CD4-positive, CD25-positive, alpha-beta regulatory T cell (primary cell): ENCODE results near the gene AOPEP. TPM values are rescaled to one million over a fixed set of nuclear protein-coding genes. Genes with fewer than 3 reads are reported as not detected.
A peak's percentile ranks its signal among the peaks of the same experiment; 100 is the strongest.

Source experiments
- ATAC-seq, 2 donors: fragments of 150-1000 bp; cut with Tn5 transposase; one replicate each; pipeline ENCODE4 v1.10.0; 2021; ENCODE audit warnings: low read depth in 2 of 2, moderate number of reproducible peaks in 2 of 2, moderate library complexity in 1 of 2
- DNase-seq, 3 donors: peaks; one replicate each; pipeline versions ENCODE4 v3.0.0 to v3.0.0-alpha.2; 2012 to 2022; ENCODE audit warnings: mixed read lengths in 1 of 3
- H3K27ac ChIP-seq: one replicate; pipeline ENCODE4 v1.7.0; 2013; ENCODE audit warnings: mild to moderate bottlenecking, low read length; ENCODE audit not compliant: insufficient read depth, poor library complexity, severe bottlenecking
- H3K27me3 ChIP-seq: one replicate; pipeline ENCODE4 v1.7.0; 2013; ENCODE audit warnings: low read length; ENCODE audit not compliant: control insufficient read depth, insufficient read depth
- H3K36me3 ChIP-seq: one replicate; pipeline ENCODE4 v1.7.0; 2013; ENCODE audit warnings: mild to moderate bottlenecking, low read length, moderate library complexity; ENCODE audit not compliant: control insufficient read depth, insufficient read depth
- H3K4me1 ChIP-seq: 2 replicates; pipeline ENCODE4 v1.7.0; 2013; ENCODE audit warnings: mild to moderate bottlenecking, low read length; ENCODE audit not compliant: insufficient read depth, control insufficient read depth, poor library complexity, severe bottlenecking
- H3K4me3 ChIP-seq: one replicate; pipeline ENCODE4 v1.7.0; 2013; ENCODE audit warnings: low read depth, mild to moderate bottlenecking, low read length, moderate library complexity
- H3K9me3 ChIP-seq, 2 experiments: 1 replicate in 1 of 2; 2 replicates in 1 of 2; pipeline ENCODE4 v1.7.0; 2013; ENCODE audit warnings: low read length in 2 of 2, mild to moderate bottlenecking in 1 of 2, moderate library complexity in 1 of 2; ENCODE audit not compliant: control insufficient read depth in 2 of 2
- H3K27ac Mint-ChIP-seq, 3 donors: one replicate each; pipeline ENCODE4 v1.8.0; 2020 to 2022; ENCODE audit warnings: mild to moderate bottlenecking in 3 of 3, mixed read lengths in 3 of 3, moderate library complexity in 2 of 3
- H3K27me3 Mint-ChIP-seq: one replicate; pipeline ENCODE4 v1.8.0; 2022; ENCODE audit warnings: mild to moderate bottlenecking, mixed read lengths
- H3K36me3 Mint-ChIP-seq: one replicate; pipeline ENCODE4 v1.8.0; 2020; ENCODE audit warnings: mixed read lengths
- H3K4me1 Mint-ChIP-seq, 4 donors: one replicate each; pipeline ENCODE4 v1.8.0; 2020 to 2022; ENCODE audit warnings: mixed read lengths in 4 of 4, mild to moderate bottlenecking in 1 of 4
- H3K4me3 Mint-ChIP-seq, 4 donors: one replicate each; pipeline ENCODE4 v1.8.0; 2020 to 2022; ENCODE audit warnings: mild to moderate bottlenecking in 4 of 4, mixed read lengths in 4 of 4, moderate library complexity in 3 of 4
- H3K9me3 Mint-ChIP-seq, 7 donors: one replicate each; pipeline ENCODE4 v1.8.0; 2020 to 2022; ENCODE audit warnings: mixed read lengths in 7 of 7, mild to moderate bottlenecking in 3 of 7, moderate library complexity in 2 of 7
- polyA plus RNA-seq, 4 donors: library from polyadenylated mRNA; unstranded; fragments of 300-500 nt; fragmentation: Illumina TruSeq; gene quantifications; one replicate each; pipeline ENCODE4 v1.2.3, GENCODE V29; 2021
- total RNA-seq: library from RNA; stranded (reverse); gene quantifications from one replicate; pipeline ENCODE4 v1.2.3, GENCODE V29; 2022

Gene AOPEP
- total and polyA plus RNA-seq, 5 donors from 2014 or later: 4.6 to 12.9 (median 6.4) TPM

DNA sequence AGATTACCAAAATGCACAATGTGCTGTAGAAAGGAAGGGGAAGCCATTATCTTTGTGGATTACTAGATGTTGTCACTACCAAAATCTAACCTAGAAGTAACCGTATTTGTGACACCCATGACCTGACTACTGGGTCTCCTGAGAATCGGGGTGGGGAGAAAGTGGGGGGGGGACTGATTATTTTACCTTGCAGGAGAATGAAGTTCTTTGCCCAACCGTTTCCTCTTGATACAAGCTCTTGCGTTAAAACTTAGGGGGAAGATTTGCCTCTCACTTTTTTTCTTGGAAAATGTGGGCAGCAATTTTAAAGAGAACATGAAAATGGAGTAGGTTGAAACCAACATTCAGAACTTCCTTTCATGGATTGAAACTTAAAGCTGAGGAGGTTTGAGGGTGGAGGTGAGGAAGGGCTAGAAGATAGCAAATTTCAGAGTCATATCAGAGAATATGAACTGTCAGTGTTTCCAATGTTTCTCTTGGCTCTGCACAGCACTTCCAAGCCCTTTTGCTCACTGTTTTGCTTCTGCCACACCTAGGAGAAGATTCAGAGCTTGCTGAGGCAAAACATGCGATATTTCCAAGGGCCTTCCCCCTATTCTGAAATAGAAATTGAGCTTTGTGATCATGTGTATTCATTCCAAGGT is 280.8 kb downstream of the AOPEP start:
- Histone ChIP-seq H3K27me3 (peaks cover 10% of the 10 kb centered on the region), H3K4me3 (no peak overlapping the region), H3K36me3 (no peaks in the 10 kb centered on the region), H3K9me3 (no peaks in the 10 kb centered on the region), H3K4me1 (peaks cover 9% of the 10 kb centered on the region), H3K27ac (no peak overlapping the region)
- DNase-seq: no peak
- peak overlapping the region in 1 of 4 donors; percentile 50 for H3K4me3 Mint-ChIP-seq
- ATAC-seq: no peak
- H3K4me1 Mint-ChIP-seq: peaks cover 5 to 30% (median 8%) of the 10 kb centered on the region in 4 donors
- peaks cover 17% of the 10 kb centered on the region for H3K27me3 Mint-ChIP-seq
- H3K9me3 Mint-ChIP-seq: peaks cover 0 to 3% (median 0%) of the 10 kb centered on the region in 7 donors
- no peak overlapping the region for H3K27ac Mint-ChIP-seq
- H3K36me3 Mint-ChIP-seq: peaks cover 3% of the 10 kb centered on the region

DNA sequence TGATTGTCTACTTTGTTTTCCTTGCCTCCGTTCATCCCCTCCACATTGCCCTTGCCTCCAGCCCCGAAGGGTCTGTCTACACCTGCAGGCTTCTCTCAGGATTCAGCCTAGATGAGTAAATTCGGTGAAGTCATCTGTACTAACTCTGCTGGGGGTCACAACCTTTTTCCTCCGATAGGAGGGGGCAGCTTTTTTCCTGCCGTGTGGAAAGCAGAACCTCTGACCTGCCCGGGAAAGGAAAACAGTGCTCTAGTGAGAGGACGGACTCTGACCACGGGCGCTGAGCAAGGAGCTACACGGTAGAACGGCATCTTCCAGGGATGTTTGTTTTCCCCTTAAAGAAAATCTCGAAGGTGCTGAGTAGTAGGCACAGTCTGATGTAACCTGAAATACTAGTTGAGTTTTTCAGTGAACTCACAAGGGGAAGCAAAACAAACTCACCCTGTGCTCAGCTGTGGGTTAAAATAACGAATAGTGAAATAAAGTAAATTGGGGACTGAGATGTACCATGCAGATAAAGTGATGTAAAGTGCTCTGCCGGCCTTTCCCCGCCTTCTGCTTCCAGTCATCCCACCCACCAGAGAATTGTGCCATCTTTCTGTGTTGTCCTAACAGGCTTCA is 281.8 kb downstream of the AOPEP start:
- Histone ChIP-seq H3K36me3 (no peaks in the 10 kb centered on the region), H3K9me3 (no peaks in the 10 kb centered on the region), H3K27ac (no peak overlapping the region), H3K4me3 (no peak overlapping the region), H3K4me1 (peaks cover 9% of the 10 kb centered on the region), H3K27me3 (peaks cover 4% of the 10 kb centered on the region)
- DNase-seq (no peak), ATAC-seq (no peak)
- Mint-ChIP-seq H3K9me3 (peaks cover 0 to 2% (median 0%) of the 10 kb centered on the region in 7 donors), H3K4me1 (peaks cover 4 to 20% (median 7%) of the 10 kb centered on the region in 4 donors), H3K27ac (no peak overlapping the region), H3K4me3 (no peak overlapping the region), H3K36me3 (no peaks in the 10 kb centered on the region), H3K27me3 (peaks cover 8% of the 10 kb centered on the region)

DNA sequence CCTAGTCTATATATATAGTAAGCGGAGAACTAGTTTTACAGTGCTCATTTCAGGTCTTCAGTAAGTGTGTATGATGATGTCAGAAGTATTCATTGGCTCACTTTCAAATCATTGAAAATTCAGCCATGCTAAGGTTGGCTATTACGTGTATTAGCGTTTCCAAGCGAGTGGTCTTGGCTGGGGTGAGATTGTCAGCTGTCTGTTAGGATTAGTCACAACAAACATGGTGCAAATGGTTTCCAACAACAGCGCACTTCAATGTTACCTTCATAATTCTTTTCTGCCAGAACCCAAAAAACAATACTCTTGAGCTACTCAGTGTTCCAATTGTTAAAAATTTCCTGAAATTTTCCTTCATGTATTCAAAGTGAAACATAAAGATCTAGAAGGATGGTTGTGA is 283.0 kb downstream of the AOPEP start:
- Mint-ChIP-seq H3K36me3 (no peaks in the 10 kb centered on the region), H3K4me3 (no peak overlapping the region), H3K27me3 (no peaks in the 10 kb centered on the region), H3K9me3 (peaks cover 0 to 2% (median 0%) of the 10 kb centered on the region in 7 donors), H3K4me1 (peaks cover 0 to 13% (median 5%) of the 10 kb centered on the region in 4 donors), H3K27ac (no peak overlapping the region)
- no peak for DNase-seq
- ATAC-seq: no peak
- Histone ChIP-seq H3K27me3 (no peaks in the 10 kb centered on the region), H3K4me3 (no peak overlapping the region), H3K9me3 (no peaks in the 10 kb centered on the region), H3K36me3 (no peaks in the 10 kb centered on the region), H3K4me1 (peaks cover under 1% of the 10 kb centered on the region), H3K27ac (no peak overlapping the region)

DNA sequence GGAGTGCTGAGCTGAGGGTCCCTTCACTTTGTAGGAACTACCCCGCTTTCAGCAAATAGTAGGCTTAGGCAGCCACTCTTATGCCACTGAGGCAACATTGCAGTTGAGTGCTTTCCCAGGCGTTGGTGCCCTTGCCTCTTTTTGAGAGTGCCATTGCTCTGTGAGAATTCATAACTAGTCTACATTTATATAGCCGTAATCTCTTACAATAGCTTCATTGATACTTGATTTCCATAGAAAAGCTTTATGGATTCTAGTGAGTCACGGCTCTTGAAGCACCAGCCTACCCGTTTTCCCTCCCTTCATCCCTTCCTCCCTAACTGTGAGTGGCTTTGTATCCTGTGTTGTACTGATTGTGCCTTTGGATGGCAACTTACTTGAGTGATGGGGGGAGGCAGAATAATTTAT is 283.9 kb downstream of the AOPEP start:
- no peaks in the 10 kb centered on the region for H3K36me3 Mint-ChIP-seq
- H3K4me1 Mint-ChIP-seq: peaks cover 0 to 13% (median 4%) of the 10 kb centered on the region in 4 donors
- H3K9me3 ChIP-seq: no peaks in the 10 kb centered on the region
- no peak overlapping the region for H3K27ac ChIP-seq
- H3K9me3 Mint-ChIP-seq: peaks cover 0 to 2% (median 0%) of the 10 kb centered on the region in 7 donors
- H3K27ac Mint-ChIP-seq: no peak overlapping the region
- H3K27me3 Mint-ChIP-seq: no peaks in the 10 kb centered on the region
- H3K27me3 ChIP-seq: no peaks in the 10 kb centered on the region
- no peak for DNase-seq
- H3K4me3 ChIP-seq: no peak overlapping the region
- no peaks in the 10 kb centered on the region for H3K36me3 ChIP-seq
- H3K4me1 ChIP-seq: no peaks in the 10 kb centered on the region
- ATAC-seq: no peak
- H3K4me3 Mint-ChIP-seq: no peak overlapping the region

DNA sequence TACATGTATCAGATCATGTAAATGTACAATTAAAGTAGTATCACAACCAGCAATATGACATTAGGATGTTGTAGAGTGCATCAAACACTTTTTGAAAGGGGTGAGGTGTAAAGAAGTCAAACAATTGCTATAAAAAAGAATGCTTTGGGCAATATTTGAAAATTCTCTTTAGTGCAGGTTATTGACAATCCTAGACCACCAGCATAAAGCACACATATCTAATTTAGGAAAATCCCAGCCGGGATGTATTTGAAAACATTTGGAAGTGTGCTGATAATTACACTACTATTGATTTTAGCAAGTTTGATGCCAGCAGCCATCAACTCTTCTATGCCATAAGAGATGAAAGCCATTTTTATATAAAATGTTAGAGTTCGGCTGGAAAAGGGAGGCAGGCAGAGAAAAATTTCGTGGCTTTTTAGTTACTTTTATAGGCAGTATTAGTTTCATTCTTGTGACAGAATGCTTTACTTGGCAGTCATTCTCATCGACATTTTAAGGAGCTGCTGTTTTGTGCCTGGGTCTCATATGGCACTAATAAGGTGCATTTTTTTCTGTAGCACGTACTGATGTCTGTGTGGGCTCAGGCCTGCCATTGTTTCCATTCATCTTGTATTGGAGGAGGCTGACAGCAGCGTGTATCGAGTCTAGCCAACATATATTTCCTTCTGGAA is 285.7 kb downstream of the AOPEP start:
- no peaks in the 10 kb centered on the region for H3K9me3 Mint-ChIP-seq
- no peak overlapping the region for H3K4me3 ChIP-seq
- no peaks in the 10 kb centered on the region for H3K36me3 ChIP-seq
- H3K9me3 ChIP-seq: no peaks in the 10 kb centered on the region
- H3K36me3 Mint-ChIP-seq: no peaks in the 10 kb centered on the region
- H3K4me1 Mint-ChIP-seq: peaks cover 0 to 5% (median 0%) of the 10 kb centered on the region in 4 donors
- ATAC-seq (no peak), DNase-seq (no peak)
- no peaks in the 10 kb centered on the region for H3K4me1 ChIP-seq
- no peaks in the 10 kb centered on the region for H3K27me3 ChIP-seq
- H3K27me3 Mint-ChIP-seq: no peaks in the 10 kb centered on the region
- H3K27ac ChIP-seq: no peak overlapping the region
- H3K4me3 Mint-ChIP-seq: no peak overlapping the region
- H3K27ac Mint-ChIP-seq: no peak overlapping the region

DNA sequence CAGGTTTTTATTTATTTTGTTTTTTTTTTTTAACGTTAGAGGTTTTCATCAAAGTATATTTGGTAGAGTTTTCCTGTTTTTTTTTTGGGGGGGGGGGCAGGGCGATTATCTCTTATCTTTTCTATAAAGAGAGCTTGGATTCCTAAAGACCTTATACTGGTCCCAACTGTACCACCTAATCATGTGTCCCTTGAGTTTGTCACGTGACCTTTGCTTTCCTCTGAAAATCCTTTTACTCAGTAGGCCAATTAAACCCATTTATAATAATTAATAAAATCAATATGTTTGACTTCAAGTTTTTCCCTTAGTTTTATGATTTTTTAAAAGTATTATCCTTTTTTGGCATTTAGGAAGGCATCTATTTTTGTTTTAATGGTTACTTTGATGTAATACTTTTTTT is 286.4 kb downstream of the AOPEP start:
- H3K36me3 Mint-ChIP-seq: peaks cover 4% of the 10 kb centered on the region
- no peaks in the 10 kb centered on the region for H3K9me3 Mint-ChIP-seq
- Histone ChIP-seq H3K4me3 (no peak overlapping the region), H3K27ac (no peak overlapping the region), H3K4me1 (no peaks in the 10 kb centered on the region), H3K9me3 (no peaks in the 10 kb centered on the region), H3K27me3 (no peaks in the 10 kb centered on the region), H3K36me3 (no peaks in the 10 kb centered on the region)
- H3K27ac Mint-ChIP-seq: no peak overlapping the region
- H3K4me3 Mint-ChIP-seq: no peak overlapping the region
- DNase-seq (no peak), ATAC-seq (no peak)
- H3K27me3 Mint-ChIP-seq: no peaks in the 10 kb centered on the region
- peaks cover 0 to 5% (median 0%) of the 10 kb centered on the region in 4 donors for H3K4me1 Mint-ChIP-seq

DNA sequence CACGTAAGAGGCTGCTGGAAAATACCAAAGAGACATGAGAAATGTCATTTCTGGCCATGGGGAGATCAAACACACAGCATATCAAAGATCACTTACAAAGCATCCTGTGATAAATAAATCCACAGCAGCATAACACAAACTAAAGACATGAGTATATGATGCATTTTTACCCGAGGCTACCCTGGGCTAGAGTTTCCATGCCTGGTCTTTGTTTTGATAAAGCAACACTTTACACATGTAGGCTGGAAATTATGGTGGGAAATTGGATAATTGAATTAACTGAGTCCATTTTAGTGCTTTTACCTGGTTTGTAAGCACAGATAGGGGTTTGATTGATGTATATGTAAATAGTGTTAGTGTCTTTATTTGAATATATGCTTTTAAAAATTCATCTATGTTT is 288.4 kb downstream of the AOPEP start:
- H3K4me1 ChIP-seq: no peaks in the 10 kb centered on the region
- H3K4me3 ChIP-seq: no peak overlapping the region
- no peaks in the 10 kb centered on the region for H3K9me3 Mint-ChIP-seq
- no peaks in the 10 kb centered on the region for H3K36me3 ChIP-seq
- H3K27ac Mint-ChIP-seq: no peak overlapping the region
- no peaks in the 10 kb centered on the region for H3K27me3 Mint-ChIP-seq
- H3K36me3 Mint-ChIP-seq: peaks cover 5% of the 10 kb centered on the region
- H3K4me1 Mint-ChIP-seq: peaks cover 0 to 5% (median 0%) of the 10 kb centered on the region in 4 donors
- DNase-seq (no peak), ATAC-seq (no peak)
- no peaks in the 10 kb centered on the region for H3K9me3 ChIP-seq
- no peak overlapping the region for H3K27ac ChIP-seq
- no peaks in the 10 kb centered on the region for H3K27me3 ChIP-seq
- H3K4me3 Mint-ChIP-seq: no peak overlapping the region
